GM12865 (cell line): Measurements from ENCODE around the gene AFF4.
"Not testable (repeated sequence)": the region's sequence is repeated elsewhere in the genome, so short reads cannot be mapped to it uniquely, and the experiment has no call there.

Source experiments
- DNase-seq: peaks from one replicate; pipeline ENCODE4 v3.0.0; 2010; ENCODE audit warnings: low read depth
- H3K4me3 ChIP-seq: 2 replicates; pipeline ENCODE4 v1.5.1; 2011; ENCODE audit warnings: mild to moderate bottlenecking, low read depth, low read length, control low read depth
- TF ChIP-seq, protein P1 (sequence below): IDR thresholded peaks from 2 replicates; pipeline ENCODE4 v1.5.1; 2011; ENCODE audit warnings: low read length, control low read depth, low read depth, inconsistent platforms; ENCODE audit not compliant: insufficient read depth; ENCODE audit errors: missing control alignments

The AFF4 gene

GRCh38 chr5:132987531-132988408 lies 24.3 kb upstream of the AFF4 start:
- no peak overlapping the region for H3K4me3 ChIP-seq
- TF ChIP-seq, protein P1, sequence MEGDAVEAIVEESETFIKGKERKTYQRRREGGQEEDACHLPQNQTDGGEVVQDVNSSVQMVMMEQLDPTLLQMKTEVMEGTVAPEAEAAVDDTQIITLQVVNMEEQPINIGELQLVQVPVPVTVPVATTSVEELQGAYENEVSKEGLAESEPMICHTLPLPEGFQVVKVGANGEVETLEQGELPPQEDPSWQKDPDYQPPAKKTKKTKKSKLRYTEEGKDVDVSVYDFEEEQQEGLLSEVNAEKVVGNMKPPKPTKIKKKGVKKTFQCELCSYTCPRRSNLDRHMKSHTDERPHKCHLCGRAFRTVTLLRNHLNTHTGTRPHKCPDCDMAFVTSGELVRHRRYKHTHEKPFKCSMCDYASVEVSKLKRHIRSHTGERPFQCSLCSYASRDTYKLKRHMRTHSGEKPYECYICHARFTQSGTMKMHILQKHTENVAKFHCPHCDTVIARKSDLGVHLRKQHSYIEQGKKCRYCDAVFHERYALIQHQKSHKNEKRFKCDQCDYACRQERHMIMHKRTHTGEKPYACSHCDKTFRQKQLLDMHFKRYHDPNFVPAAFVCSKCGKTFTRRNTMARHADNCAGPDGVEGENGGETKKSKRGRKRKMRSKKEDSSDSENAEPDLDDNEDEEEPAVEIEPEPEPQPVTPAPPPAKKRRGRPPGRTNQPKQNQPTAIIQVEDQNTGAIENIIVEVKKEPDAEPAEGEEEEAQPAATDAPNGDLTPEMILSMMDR = no peak
- no peak for DNase-seq

DNA sequence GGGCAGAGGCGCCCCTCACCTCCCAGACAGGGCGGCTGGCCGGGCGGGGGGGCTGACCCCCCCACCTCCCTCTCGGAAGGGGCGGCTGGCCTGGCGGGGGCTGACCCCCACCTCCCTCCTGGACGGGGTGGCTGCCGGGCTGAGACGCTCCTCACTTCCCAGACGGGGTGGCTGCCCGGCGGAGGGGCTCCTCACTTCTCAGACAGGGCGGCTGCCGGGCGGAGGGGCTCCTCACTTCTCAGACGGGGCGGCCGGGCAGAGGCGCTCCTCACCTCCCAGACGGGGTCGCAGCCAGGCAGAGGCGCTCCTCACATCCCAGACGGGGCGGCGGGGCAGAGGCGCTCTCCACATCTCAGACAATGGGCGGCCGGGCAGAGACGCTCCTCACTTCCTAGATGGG lies 19.5 kb upstream of the AFF4 start:
- not testable (repeated sequence) for H3K4me3 ChIP-seq, DNase-seq

DNA sequence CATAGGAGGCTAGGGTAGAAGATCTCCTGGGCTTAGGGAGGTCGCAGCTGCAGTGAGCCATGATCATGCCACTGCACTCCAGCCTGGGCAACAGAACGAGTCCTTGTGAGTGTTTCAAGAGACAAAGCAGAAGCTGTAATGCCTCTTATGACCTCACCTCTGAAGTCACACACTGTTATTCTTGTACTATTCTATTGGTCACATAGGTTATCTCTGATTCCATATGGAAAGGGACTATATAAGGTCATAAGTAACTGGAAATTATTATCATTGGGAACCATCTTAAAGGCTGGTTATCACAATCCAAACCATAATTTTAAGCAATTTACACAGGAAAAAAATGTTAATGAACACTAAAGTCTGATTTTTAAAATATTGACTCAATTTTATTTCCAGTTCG lies 17.9 kb upstream of the AFF4 start:
- no peak for DNase-seq
- H3K4me3 ChIP-seq = no peak overlapping the region
- TF ChIP-seq, protein P1 = no peak

DNA sequence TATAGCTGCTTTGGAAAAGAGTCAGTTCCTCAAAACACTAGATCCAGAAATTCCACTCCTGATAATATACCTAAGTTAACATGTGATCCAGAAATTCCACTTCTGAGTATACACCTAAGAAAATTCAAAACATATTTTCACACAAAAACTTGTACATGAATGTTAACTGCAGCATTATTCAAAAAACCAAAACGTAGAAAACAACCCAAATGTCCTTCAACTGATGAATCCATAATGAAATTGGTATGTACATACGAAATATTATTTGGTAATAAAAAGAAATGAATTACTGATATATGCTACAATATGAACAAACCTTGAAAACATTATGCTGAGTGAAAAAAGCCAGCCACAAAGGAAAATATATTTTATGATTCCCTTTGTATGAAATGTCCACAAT lies 16.5 kb upstream of the AFF4 start:
- DNase-seq = no peak
- no peak overlapping the region for H3K4me3 ChIP-seq
- TF ChIP-seq, protein P1 = no peak

GRCh38 chr5:132979367-132979940 lies 16.0 kb upstream of the AFF4 start:
- DNase-seq = no peak
- TF ChIP-seq, protein P1 = no peak
- H3K4me3 ChIP-seq = no peak overlapping the region

DNA sequence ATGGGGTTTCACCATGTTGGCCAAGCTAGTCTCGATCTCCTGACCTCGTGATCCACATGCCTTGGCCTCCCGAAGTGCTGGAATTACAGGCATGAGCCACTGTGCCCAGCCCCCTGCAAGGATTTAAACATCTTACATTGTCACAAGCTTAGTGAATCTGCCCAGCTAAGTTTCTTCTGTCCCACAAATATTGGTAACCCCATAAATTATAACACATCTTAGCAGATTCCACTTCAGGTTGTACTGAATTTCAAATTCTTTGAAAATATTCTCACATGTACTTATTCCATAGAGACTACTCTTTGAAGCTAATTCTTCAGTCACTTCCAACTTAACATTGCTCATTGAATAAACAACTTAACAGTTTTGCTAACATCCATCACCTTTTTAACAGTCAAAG lies 13.4 kb upstream of the AFF4 start:
- TF ChIP-seq, protein P1 = no peak
- DNase-seq = no peak
- no peak overlapping the region for H3K4me3 ChIP-seq

DNA sequence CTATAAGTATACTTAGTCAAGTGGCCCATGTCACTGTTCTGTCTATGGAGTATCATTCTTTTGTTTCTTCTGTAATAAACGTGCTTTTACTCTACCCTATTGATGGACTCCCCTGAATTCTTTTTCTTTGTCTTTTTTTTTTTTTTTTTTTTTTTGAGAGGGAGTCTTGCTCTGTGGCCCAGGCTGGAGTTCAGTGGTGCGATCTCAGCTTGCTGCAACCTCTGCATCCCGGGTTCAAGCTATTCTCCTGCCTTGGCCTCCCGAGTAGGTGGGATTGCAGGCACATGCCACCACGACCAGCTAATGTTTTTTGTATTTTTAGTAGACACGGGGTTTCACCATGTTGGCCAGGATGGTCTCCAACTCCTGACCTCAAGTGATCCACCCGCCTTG lies 9.0 kb upstream of the AFF4 start:
- DNase-seq, H3K4me3 ChIP-seq: not testable (repeated sequence)
